HepG2 (cell line): ENCODE results near the gene ETFA. TPM values are rescaled to one million over a fixed set of nuclear protein-coding genes. Genes with fewer than 3 reads are reported as not detected.

Source experiments
- ATAC-seq: fragments of 200-7000 bp; cut with Tn5 transposase; 3 replicates; pipeline ENCODE4 v1.9.1; 2020; ENCODE audit warnings: mild to moderate bottlenecking, moderate library complexity
- BruUV-seq: library from RNA; stranded (reverse); fragments of 400-500 nt; replicated peaks from 2 replicates; lab custom pipeline; 2021; lab: Mats Ljungman, UMichigan
- CTCF ChIA-PET: fragments of 300-600 bp; formaldehyde crosslinking; extraction: SDS; loops from one replicate; lab custom pipeline; 2021; ENCODE audit warnings: low total read pairs, inconsistent platforms, low intra/inter-chr PET ratio; lab: Yijun Ruan, JAX
- POLR2A ChIA-PET: fragments of 350-600 bp; sonication (Branson Sonifier 250); formaldehyde crosslinking; loops from one replicate; lab custom pipeline; 2020; ENCODE audit warnings: antibody characterized with exemption, inconsistent platforms; lab: Yijun Ruan, JAX
- DNase-seq: peaks from one replicate; pipeline ENCODE4 v3.0.0-alpha.2; 2015; ENCODE audit warnings: low spot score
- FAIRE-seq: peaks from 3 replicates; lab custom pipeline; 2011; peaks lifted over from hg19 to GRCh38; lab: Jason Lieb, UNC
- H2AFZ ChIP-seq: one replicate; pipeline ENCODE4 v1.6.1; 2011; ENCODE audit warnings: low read length, inconsistent platforms
- H3K27ac ChIP-seq: fragments of 300-600 bp; 3 replicates; pipeline ENCODE4 v1.8.0; 2011; ENCODE audit warnings: mixed run types, mild to moderate bottlenecking, mixed read lengths, low read length, inconsistent platforms; ENCODE audit not compliant: insufficient read depth; ENCODE audit errors: extremely low read length
- H3K27me3 ChIP-seq, 2 experiments: fragments of 200-600 bp in 1 of 2; 2 replicates in 1 of 2; 3 replicates in 1 of 2; pipeline versions ENCODE4 v1.6.0 to v1.8.0; 2011; ENCODE audit warnings: low read length in 2 of 2, mild to moderate bottlenecking in 2 of 2, moderate library complexity in 2 of 2, inconsistent platforms in 1 of 2; ENCODE audit not compliant: insufficient read depth in 2 of 2, control insufficient read depth in 1 of 2
- H3K36me3 ChIP-seq, 2 experiments: fragments of 200-600 bp in 1 of 2; replicated peaks in 1 of 2; 2 replicates in 1 of 2; 3 replicates in 1 of 2; pipeline versions ENCODE4 v1.5.1 to v1.8.0; 2011; ENCODE audit warnings: low read length in 2 of 2, inconsistent platforms in 1 of 2; ENCODE audit not compliant: insufficient read depth in 2 of 2, control insufficient read depth in 1 of 2
- H3K4me1 ChIP-seq: 2 replicates; pipeline ENCODE4 v1.5.1; 2012; ENCODE audit warnings: low read length, inconsistent platforms; ENCODE audit not compliant: insufficient read depth
- H3K4me2 ChIP-seq: 2 replicates; pipeline ENCODE4 v1.6.0; 2011; ENCODE audit warnings: low read depth, low read length, inconsistent platforms
- H3K4me3 ChIP-seq, 3 experiments: fragments of 200-600 bp in 1 of 3; sonication (generic), shearing (Covaris generic) in 1 of 3; replicated peaks in 1 of 3; 2 replicates each; pipeline ENCODE4 v1.5.1; 2011 to 2016; ENCODE audit warnings: low read length in 3 of 3, inconsistent platforms in 2 of 3, low read depth in 2 of 3, mild to moderate bottlenecking in 2 of 3, control low read depth in 1 of 3, mixed read lengths in 1 of 3; ENCODE audit not compliant: insufficient read depth in 1 of 3
- H3K79me2 ChIP-seq: one replicate; pipeline ENCODE4 v1.6.1; 2011; ENCODE audit warnings: low read length, inconsistent platforms; ENCODE audit not compliant: insufficient read depth
- H3K9ac ChIP-seq: 2 replicates; pipeline ENCODE4 v1.6.0; 2011; ENCODE audit warnings: mild to moderate bottlenecking, low read depth, low read length, inconsistent platforms; ENCODE audit not compliant: insufficient read depth
- H3K9me3 ChIP-seq: 2 replicates; pipeline ENCODE4 v1.5.1; 2012; ENCODE audit warnings: mild to moderate bottlenecking, low read length
- H4K20me1 ChIP-seq: 2 replicates; pipeline ENCODE4 v1.6.0; 2011; ENCODE audit warnings: inconsistent platforms, mild to moderate bottlenecking, low read length, moderate library complexity; ENCODE audit not compliant: insufficient read depth
- ATF1 ChIP-seq: IDR thresholded peaks from 2 replicates; pipeline ENCODE4 v1.6.1; 2016; ENCODE audit warnings: mild to moderate bottlenecking, control low read depth
- ATF7 ChIP-seq, 2 experiments: fragments of 450-650 bp in 1 of 2; sonication (generic) in 1 of 2; formaldehyde crosslinking in 1 of 2; IDR thresholded peaks; 2 replicates each; pipeline versions ENCODE4 v1.4.0 to v1.6.1; 2016 to 2020; ENCODE audit warnings: antibody characterized with exemption in 1 of 2, mild to moderate bottlenecking in 1 of 2, missing genetic modification reagents in 1 of 2
- CAMTA2 ChIP-seq: sonication (generic); formaldehyde crosslinking; IDR thresholded peaks from 2 replicates; pipeline ENCODE4 v1.4.0; 2020; ENCODE audit warnings: mild to moderate bottlenecking, missing genetic modification reagents, borderline replicate concordance
- ELF1 ChIP-seq: sonication (generic); formaldehyde crosslinking; IDR thresholded peaks from 2 replicates; pipeline ENCODE4 v1.4.0; 2020; ENCODE audit warnings: missing genetic modification reagents
- HNRNPLL ChIP-seq: fragments of 200-400 bp; formaldehyde crosslinking; IDR thresholded peaks from 2 replicates; pipeline ENCODE4 v1.6.1; 2017; ENCODE audit warnings: mild to moderate bottlenecking, low read depth, low read length; ENCODE audit not compliant: poor library complexity, severe bottlenecking
- KDM6A ChIP-seq: IDR thresholded peaks from 2 replicates; pipeline ENCODE4 v1.6.1; 2016; ENCODE audit warnings: low read depth
- LRRFIP1 ChIP-seq: sonication (generic); formaldehyde crosslinking; conservative IDR thresholded peaks from 2 replicates; pipeline ENCODE4 v1.4.0; 2020; ENCODE audit warnings: missing genetic modification reagents
- MTA1 ChIP-seq: sonication (generic); formaldehyde crosslinking; IDR thresholded peaks from 2 replicates; pipeline ENCODE4 v1.4.0; 2020; ENCODE audit warnings: missing genetic modification reagents, mild to moderate bottlenecking, borderline replicate concordance
- MTA3 ChIP-seq: sonication (generic); formaldehyde crosslinking; IDR thresholded peaks from 2 replicates; pipeline ENCODE4 v1.4.0; 2020; ENCODE audit warnings: missing genetic modification reagents
- NR1H2 ChIP-seq: sonication (generic); formaldehyde crosslinking; IDR thresholded peaks from 2 replicates; pipeline ENCODE4 v1.8.1; 2022; ENCODE audit warnings: low read depth, missing genetic modification reagents, borderline replicate concordance
- RBM22 ChIP-seq: fragments of 200-400 bp; formaldehyde crosslinking; optimal IDR thresholded peaks from 2 replicates; pipeline ENCODE3; 2017; ENCODE audit warnings: mild to moderate bottlenecking, low read length, moderate library complexity
- RFX5 ChIP-seq: IDR thresholded peaks from 2 replicates; pipeline ENCODE4 v1.6.1; 2011; ENCODE audit warnings: low read depth, low read length, improper control_type of control experiment
- ZNF530 ChIP-seq: sonication (generic); formaldehyde crosslinking; IDR thresholded peaks from 2 replicates; pipeline ENCODE4 v1.5.0; 2020; ENCODE audit warnings: low read depth, mild to moderate bottlenecking, missing genetic modification reagents
- ZNF629 ChIP-seq: sonication (generic); formaldehyde crosslinking; conservative IDR thresholded peaks from 2 replicates; pipeline ENCODE4 v1.5.0; 2020; ENCODE audit warnings: missing genetic modification reagents
- ZNF879 ChIP-seq: sonication (generic); formaldehyde crosslinking; IDR thresholded peaks from 2 replicates; pipeline ENCODE4 v1.8.1; 2023; ENCODE audit warnings: missing genetic modification reagents
- WGBS: methylation state at CpG from one replicate; pipeline ENCODE4 v1.1.6; 2017; ENCODE audit warnings: low lambda C conversion rate; 5-methylcytosine and 5-hydroxymethylcytosine counted together
- in situ Hi-C: cut with HindIII; loops from 2 replicates; pipeline ENCODE4 v1.10.0; 2017; ENCODE audit warnings: low pct_unique_long_range_greater_than_20kb; ENCODE audit not compliant: extremely low pct_ligation_motif_present
- intact Hi-C: fragments of 100-400 bp; cut with micrococcal nuclease; formaldehyde crosslinking; loops from one replicate; pipeline ENCODE4 v1.10.0; 2022; ENCODE audit not compliant: unreplicated experiment
- polyA plus RNA-seq, 8 experiments: library from polyadenylated mRNA; depleted of rRNA in 3 of 8; stranded (reverse) in 7 of 8; unstranded in 1 of 8; fragments of >200 nt; fragmentation: Illumina TruSeq in 4 of 8; extraction: Trizol in 4 of 8; gene quantifications; 2 replicates each; pipeline versions ENCODE4 v1.2.1 to v1.2.3, GENCODE V29; 2011 to 2016; ENCODE audit warnings: low read depth in 4 of 8, missing spikeins in 1 of 8, mixed read lengths in 1 of 8; ENCODE audit not compliant: insufficient read depth in 1 of 8
- total RNA-seq, 5 experiments: library from RNA; depleted of rRNA; stranded (reverse); fragments of >200 nt; fragmentation: Illumina TruSeq; extraction: Trizol; gene quantifications; 2 replicates each; pipeline ENCODE4 v1.2.3, GENCODE V29; 2016; ENCODE audit warnings: low read depth in 1 of 5
- TF ChIP-seq, protein P1 (sequence below): sonication (generic); formaldehyde crosslinking; IDR thresholded peaks from 2 replicates; pipeline ENCODE4 v1.9.0; 2021; ENCODE audit warnings: missing genetic modification reagents, mild to moderate bottlenecking, borderline replicate concordance
- TF ChIP-seq, protein P2 (sequence below): sonication (generic); formaldehyde crosslinking; IDR thresholded peaks from 2 replicates; pipeline ENCODE4 v1.4.0; 2020; ENCODE audit warnings: mild to moderate bottlenecking, missing genetic modification reagents
- TF ChIP-seq, protein P3 (sequence below): sonication (generic); formaldehyde crosslinking; IDR thresholded peaks from 2 replicates; pipeline ENCODE4 v1.4.0; 2020; ENCODE audit warnings: mild to moderate bottlenecking, low read depth, missing genetic modification reagents

The ETFA gene
- total and polyA plus RNA-seq, 2 of the 13 experiments (the other 11 are each of a cell fraction or from before 2014, with no cell fraction given), result 291 to 396 TPM

DNA sequence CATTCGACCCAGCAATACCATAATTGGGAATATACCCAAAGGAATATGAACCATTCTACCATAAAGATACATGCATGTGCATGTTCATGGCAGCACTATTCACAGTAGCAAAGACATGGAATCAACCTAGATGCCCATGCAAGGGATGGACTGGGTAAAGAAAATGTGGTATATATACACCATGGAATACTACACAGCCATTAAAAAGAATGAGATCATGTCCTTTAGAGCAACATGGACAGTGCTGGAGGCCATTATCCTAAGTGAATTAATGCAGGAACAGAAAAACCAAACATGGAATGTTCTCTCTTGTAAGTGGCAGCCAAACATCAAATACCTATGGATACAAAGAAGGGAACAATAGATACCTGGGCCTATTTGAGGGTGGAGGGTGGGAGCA, 7.4 kb downstream of the ETFA start:
- H4K20me1 ChIP-seq, result peaks cover 82% of the 10 kb centered on the region
- DNase-seq, result no peak
- intact Hi-C loops (loop anchor here (5.0 kb wide), 1 partner anchor 33 kb away; the partner anchor contains the start of gene ISL2), in situ Hi-C loops (no loop called here)
- ChIA-PET CTCF (no interaction called here), POLR2A (no interaction called here)
- H3K4me3 ChIP-seq, result no peak overlapping the region
- no peak overlapping the region for H3K9ac ChIP-seq
- peaks cover 50% of the 10 kb centered on the region for H3K4me1 ChIP-seq
- no peaks in the 10 kb centered on the region for H3K27me3 ChIP-seq
- peaks cover 96% of the 10 kb centered on the region for H3K79me2 ChIP-seq
- H3K36me3 ChIP-seq, result peaks cover 0 to 2% of the 10 kb centered on the region in 2 experiments; a peak in 1 of 5 replicates
- 88% methylated on average over 1 of the region's 1 CpG for WGBS
- no peak for FAIRE-seq
- no TSS peak for BruUV-seq
- H3K4me2 ChIP-seq, result no peak overlapping the region
- no peak overlapping the region for H3K27ac ChIP-seq
- H3K9me3 ChIP-seq, result no peaks in the 10 kb centered on the region
- no peak overlapping the region for H2AFZ ChIP-seq
- ATAC-seq, result no peak
- TF ChIP-seq, protein P1, sequence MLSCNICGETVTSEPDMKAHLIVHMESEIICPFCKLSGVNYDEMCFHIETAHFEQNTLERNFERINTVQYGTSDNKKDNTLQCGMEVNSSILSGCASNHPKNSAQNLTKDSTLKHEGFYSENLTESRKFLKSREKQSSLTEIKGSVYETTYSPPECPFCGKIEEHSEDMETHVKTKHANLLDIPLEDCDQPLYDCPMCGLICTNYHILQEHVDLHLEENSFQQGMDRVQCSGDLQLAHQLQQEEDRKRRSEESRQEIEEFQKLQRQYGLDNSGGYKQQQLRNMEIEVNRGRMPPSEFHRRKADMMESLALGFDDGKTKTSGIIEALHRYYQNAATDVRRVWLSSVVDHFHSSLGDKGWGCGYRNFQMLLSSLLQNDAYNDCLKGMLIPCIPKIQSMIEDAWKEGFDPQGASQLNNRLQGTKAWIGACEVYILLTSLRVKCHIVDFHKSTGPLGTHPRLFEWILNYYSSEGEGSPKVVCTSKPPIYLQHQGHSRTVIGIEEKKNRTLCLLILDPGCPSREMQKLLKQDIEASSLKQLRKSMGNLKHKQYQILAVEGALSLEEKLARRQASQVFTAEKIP (CRISPR knock-in tag), result no peak
- TF ChIP-seq NR1H2, result no peak
- no peak for TF ChIP-seq ATF7 (IDR thresholded peaks at IDR 0.05)
- no peak for TF ChIP-seq ATF7 (CRISPR knock-in tag; IDR thresholded peaks at IDR 0.05)
- TF ChIP-seq HNRNPLL, result no peak
- no peak for TF ChIP-seq MTA3
- no peak for TF ChIP-seq ZNF530
- no peak for TF ChIP-seq RBM22
- TF ChIP-seq, protein P2, sequence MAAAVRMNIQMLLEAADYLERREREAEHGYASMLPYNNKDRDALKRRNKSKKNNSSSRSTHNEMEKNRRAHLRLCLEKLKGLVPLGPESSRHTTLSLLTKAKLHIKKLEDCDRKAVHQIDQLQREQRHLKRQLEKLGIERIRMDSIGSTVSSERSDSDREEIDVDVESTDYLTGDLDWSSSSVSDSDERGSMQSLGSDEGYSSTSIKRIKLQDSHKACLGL (CRISPR knock-in tag), result no peak
- no peak for TF ChIP-seq CAMTA2 (CRISPR knock-in tag)
- no peak for TF ChIP-seq ZNF629 (CRISPR knock-in tag)
- no peak for TF ChIP-seq ELF1 (CRISPR knock-in tag)
- TF ChIP-seq MTA1 (CRISPR knock-in tag), result no peak
- TF ChIP-seq RFX5, result no peak
- TF ChIP-seq LRRFIP1 (CRISPR knock-in tag), result no peak
- TF ChIP-seq ATF1 (CRISPR knock-in tag), result no peak
- TF ChIP-seq ZNF879 (CRISPR knock-in tag), result no peak
- TF ChIP-seq, protein P3, sequence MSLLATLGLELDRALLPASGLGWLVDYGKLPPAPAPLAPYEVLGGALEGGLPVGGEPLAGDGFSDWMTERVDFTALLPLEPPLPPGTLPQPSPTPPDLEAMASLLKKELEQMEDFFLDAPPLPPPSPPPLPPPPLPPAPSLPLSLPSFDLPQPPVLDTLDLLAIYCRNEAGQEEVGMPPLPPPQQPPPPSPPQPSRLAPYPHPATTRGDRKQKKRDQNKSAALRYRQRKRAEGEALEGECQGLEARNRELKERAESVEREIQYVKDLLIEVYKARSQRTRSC (CRISPR knock-in tag), result no peak
- TF ChIP-seq KDM6A (CRISPR knock-in tag), result no peak
- TF ChIP-seq, all 625 proteins: peak for 0
